ENCODE results near the gene PDHB. TPM values are rescaled to one million over a fixed set of nuclear protein-coding genes. Genes with fewer than 3 reads are reported as not detected.

Gene PDHB
- polyA plus RNA-seq, 3 donors, result 95.7 to 118 (median 118) TPM

DNA sequence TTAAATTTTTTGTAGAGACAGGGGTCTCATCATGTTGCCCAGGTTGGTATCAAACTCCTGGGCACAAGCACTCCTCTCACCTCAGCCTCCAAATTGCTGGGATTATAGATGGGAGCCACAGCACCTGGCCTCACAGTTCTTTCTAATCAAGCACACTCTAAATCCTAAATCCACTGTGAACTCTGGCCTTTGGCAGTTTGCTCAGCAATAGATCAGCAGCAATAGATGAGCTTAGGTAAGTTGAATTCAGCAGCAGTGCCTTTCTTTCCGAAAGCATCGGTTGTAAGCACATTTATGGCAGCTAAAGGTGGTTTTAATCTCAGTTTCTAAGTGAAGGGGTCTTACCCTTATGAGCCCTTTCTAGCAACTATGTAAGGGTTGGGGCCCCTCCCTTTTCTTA lies 16.6 kb downstream of the PDHB start:
- DNase-seq (ENCODE audit: extremely low read depth in 1 of 11, low read depth in 9 of 11, low spot score in 4 of 11), result no peak

DNA sequence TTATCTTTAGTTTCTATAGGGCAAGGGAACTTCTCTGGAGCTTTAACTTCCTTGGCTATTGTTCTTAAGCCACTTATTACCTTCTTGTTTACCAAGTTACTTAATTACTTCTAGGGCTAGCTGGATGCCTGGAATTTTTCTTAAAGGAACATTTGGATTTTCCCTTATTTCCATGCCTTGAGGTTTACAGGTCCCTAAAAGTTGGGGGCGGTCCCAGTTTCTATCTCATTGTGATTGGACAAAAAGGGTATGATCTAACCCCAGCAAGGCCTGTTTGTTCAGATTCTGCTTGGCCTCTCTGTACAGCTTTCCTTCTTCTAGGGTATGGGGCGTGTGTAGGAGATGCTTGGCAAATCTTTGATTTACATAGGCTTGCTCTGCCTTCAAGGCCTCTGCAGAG lies 17.4 kb downstream of the PDHB start:
- no peak for DNase-seq (ENCODE audit: extremely low read depth in 1 of 11, low read depth in 9 of 11, low spot score in 4 of 11)

DNA sequence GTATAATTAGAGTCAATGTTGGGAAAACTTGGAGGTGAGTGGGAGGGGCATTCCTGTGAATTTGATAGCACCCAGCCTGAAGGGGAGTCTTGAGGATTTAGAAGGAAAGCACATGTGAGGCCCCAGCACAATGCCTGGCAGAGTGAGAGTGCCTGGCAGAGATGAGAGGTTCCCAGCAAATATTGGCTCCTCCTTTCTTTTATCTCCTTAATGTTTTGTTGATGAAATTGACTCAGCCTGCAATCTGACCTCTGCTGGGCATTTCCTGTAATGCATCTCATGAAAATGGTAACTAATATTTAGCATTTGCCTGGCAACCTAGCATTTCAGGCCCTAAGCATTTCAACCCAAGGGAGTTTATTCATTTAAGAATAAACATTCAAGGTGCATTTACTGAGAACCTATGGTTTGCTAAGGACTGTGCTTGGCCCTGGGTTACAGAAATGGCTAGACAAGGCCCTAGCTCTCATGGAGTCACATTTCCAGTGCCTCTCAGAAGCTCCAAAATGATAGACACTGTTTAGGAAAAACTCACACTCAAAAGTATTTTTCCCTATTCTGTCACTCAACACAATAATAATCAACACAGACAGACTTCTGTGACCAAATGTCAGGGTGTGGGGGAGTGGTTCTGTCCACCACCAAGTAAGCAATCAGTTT lies 19.0 kb downstream of the PDHB start:
- DNase-seq (ENCODE audit: extremely low read depth in 1 of 11, low read depth in 9 of 11, low spot score in 4 of 11), result peak in 7 of 11 donors; percentile 27 to 56 (median 47)

DNA sequence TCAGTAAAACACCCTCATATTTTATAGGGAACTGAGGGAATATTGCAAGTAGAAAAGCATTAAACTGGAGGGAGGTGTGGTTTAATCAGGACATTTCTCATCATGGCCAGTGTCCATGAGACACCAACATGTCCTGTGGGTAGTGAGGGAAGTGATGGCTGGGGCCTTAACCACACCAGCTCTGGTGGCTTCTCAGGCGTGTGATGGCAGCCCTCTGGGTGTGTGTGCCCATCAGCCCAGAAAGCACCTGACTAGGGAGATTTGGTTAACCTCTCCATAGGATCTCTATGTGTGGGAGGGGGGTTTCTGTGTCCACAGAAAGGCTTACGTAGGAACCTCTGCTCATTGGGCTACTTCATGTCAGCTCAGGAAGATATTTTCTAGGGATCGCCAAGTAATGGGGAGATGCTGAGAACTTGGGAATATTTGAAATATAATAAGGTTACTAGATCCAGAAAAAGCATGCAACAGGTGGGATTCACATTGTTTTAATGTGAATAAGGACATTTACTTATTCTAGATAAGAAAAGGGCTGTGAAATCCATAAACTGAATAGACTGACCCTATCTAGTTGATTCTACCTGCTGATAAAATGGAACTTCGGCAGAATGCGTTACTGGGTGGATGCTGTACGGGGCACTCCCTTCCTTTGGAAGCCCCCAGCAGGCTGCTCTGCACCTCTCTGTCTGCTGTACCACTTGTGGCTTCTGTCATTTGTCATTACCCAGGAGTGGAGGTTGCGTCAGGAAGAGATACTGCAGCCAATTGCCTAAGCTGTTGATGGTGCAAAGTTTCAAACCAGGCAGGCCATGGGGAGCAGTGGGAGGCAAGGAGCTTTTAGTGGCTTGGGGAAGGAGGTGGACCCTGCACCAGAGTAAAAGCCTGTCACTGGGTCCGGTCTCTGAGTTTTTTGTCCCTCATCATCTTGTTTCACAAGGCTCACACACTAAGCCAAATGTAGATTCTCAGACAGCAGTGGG lies 21.5 kb downstream of the PDHB start:
- DNase-seq (ENCODE audit: extremely low read depth in 1 of 11, low read depth in 9 of 11, low spot score in 4 of 11), result no peak

DNA sequence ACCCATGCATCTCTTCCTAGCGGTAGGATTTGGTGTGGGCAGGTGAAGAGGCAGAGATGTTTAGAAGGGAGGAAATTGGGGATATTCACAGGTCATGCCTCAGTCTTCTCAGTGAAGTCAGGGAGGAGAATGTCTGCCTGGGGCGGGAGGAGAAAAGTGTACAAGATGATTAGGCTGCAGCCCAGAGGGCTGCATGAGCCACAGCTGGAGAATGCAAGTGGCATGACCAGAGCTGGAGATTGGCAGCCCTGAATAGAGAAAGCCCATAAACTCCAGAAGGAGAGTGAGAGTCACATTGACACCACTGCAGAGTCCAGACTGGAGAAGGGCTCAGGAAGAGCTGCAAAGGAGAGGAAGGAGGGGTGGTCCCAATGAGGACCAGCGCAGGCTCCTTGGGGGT lies 22.6 kb downstream of the PDHB start:
- DNase-seq (ENCODE audit: extremely low read depth in 1 of 11, low read depth in 9 of 11, low spot score in 4 of 11), result no peak

DNA sequence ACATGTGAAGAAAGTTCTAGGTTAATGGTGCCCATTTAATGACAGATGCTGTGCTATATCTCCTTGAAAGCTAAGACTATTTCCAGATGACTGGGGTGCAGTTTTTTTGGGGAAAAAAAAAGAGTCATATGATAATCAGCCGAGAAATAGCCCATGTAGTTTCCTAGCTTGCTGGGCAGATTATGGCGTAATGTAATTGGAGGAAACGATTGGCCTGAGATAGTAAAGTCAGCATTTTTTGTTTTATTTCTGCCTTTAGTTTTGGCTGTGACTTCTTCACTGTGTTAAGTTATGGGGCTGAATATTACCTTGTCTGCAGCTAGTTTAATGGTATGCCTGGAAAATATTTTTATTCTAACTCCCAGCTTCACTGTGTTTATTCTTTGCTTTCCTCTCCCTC lies 24.0 kb downstream of the PDHB start:
- DNase-seq (ENCODE audit: extremely low read depth in 1 of 11, low read depth in 9 of 11, low spot score in 4 of 11), result no peak

DNA sequence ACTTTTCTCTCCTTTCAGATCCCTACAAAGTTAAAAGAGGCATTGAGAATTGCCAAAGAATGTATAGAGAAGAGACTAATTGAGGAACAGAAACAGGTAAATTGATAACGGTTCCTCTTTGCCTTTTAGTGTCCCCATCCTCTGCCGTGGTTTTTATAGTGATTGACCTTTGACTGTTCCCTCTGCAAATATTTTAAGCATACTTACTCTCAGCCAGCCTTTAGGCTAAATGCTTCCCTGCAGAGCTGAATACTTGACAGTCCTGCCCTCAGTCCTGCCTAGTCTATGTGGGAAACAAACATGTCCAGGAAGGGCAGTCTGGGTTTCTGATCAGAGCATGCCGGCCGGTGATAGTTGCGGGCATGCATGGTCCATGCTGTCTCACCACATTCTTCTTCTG lies 24.7 kb downstream of the PDHB start:
- no peak for DNase-seq (ENCODE audit: extremely low read depth in 1 of 11, low read depth in 9 of 11, low spot score in 4 of 11)

DNA sequence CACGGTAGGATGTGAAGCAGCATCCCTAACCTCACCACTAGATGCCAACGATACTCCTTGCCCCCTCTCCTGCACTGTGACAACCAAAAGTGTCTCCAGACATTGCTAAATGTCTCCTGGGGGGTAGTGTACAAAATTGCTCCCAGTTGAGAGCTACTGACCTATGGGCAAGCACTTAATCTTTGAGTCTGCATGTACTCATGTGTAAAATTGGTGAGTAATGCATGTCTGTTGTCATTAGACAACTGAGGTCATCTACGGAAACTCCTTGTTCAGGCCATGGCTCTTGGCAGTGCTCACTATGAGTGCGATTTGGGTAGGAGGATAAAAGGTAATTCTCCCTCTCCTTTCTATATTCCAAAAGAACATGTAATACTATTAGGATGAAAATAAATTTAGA lies 29.2 kb downstream of the PDHB start:
- DNase-seq (ENCODE audit: extremely low read depth in 1 of 11, low read depth in 9 of 11, low spot score in 4 of 11), result no peak

DNA sequence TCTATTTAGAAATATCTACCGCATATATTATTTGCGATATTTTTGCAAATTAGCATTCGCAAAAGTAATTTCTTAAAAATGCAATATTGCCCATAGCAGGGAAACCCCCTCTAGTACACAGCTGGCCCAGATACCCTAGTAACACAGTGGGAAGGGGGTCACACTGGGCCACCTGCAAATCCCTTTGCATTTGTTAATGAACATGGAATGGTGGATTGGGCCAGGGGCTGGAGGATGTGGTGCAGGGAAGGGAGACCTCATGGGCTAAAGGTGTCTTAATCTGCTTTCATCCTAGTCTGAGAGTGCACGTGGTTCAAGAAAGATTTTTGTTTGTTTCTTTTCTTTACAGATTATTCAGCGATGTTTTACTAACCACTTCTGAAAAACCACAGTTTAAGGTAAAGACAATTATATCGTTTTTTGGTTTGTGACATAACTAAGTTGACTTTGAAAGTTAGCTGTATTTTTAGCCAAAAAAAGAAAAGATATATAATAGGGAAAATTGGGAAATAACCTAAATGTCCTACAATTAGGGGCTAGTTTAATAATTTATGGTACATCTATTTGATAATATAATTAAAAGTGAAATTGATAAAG lies 30.0 kb downstream of the PDHB start:
- no peak for DNase-seq (ENCODE audit: extremely low read depth in 1 of 11, low read depth in 9 of 11, low spot score in 4 of 11)

DNA sequence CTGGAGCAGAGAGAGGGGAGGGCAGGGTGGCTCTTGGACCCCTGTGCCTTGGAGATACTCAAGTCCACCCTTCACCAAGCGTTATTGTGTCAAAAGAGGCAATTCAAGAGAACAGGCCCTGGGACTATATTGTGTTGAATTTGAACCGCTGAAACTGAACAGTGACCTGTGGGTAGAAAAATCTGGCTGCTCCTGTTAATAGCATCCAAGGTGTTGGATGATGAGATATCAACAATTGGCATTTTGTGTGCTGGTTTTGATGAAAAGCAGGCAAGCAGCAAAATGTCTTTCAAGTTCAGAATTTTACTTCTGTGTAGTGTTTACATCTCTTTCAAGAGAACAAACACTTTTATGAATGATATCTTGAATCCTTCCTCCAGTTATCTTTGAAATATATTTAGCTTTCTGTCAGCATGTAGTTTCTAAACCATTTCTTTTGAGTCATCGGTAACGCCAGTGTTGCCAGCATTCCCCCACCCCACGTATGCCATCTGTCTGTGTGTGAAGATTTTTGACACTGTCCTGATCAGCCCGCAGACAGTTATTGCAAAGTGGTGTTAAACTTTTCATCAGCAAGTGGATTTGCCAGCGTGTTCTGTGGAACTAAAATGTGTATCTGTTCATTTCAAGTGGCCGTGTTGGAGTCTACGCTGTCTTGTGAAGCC lies 34.8 kb downstream of the PDHB start:
- DNase-seq (ENCODE audit: extremely low read depth in 1 of 11, low read depth in 9 of 11, low spot score in 4 of 11), result no peak

DNA sequence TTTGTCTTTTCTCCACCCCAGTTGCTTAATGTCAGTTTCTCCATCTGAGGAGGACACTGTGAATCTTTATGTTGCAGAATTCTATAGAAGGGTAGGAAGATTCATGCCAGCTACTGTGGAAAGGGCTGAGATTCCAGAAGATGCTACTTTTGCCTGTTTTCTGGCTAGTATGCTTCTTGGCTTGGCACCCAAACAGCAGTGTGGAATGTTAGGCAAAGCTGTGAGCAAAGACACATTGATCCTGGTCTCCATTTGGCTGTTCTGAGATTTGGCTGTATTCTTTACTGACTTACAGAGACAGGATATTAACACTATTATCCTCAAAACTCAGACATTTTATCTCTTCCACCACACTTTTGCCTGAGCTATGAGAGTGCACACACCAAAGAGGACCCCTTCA lies 39.3 kb downstream of the PDHB start:
- no peak for DNase-seq (ENCODE audit: extremely low read depth in 1 of 11, low read depth in 9 of 11, low spot score in 4 of 11)

DNA sequence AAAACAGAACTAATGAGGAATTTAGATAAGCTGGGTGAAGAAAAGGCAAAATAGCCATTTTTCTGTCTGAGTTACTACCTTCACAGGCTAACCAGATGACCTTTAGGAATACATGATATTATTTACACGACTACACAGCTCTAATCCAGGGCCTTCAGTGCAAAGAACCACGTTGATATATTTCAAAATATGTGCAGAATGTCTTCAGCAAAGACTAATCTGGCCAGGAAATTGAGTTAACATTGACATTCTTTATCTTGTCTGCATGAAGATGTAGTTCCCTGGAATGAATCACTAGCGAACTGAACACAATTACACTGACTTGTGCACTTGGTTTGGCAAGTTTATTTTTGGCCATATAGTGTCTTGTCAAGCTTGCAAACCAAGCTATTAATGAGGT lies 41.5 kb downstream of the PDHB start:
- no peak for DNase-seq (ENCODE audit: extremely low read depth in 1 of 11, low read depth in 9 of 11, low spot score in 4 of 11)

DNA sequence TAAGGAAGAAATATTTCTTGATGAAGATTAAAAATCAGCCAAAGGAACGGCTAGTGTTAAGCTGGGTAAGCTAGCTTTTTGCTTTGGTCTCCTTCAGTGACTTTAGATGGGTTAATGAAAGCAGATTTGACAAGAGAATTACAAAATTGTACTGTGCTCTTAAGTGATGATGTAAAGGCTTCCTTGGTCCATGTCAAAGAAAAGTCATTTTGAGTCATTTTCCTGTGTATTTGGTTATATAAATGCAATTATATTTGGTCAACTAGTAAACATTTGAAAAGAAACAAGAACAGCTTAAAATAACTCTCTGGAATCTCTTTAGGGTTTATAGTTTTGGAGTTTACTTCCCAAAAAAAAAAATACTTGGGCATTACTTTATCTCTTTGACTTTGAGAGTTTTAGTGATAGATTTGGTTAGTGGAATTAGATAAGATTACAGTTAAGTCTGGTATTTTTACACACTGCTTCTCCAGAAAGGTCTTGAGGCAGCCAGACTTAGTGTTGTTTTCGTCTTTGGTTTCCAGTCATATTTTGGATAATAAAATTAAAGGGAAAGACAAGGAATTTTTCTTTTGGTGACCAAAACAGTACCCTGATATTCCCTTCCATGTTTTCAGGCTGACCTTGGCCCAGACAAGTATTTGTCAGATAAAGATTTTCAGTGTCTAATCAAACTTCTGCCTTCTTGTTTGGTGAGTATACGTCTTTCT lies 42.3 kb downstream of the PDHB start:
- DNase-seq (ENCODE audit: extremely low read depth in 1 of 11, low read depth in 9 of 11, low spot score in 4 of 11), result no peak

DNA sequence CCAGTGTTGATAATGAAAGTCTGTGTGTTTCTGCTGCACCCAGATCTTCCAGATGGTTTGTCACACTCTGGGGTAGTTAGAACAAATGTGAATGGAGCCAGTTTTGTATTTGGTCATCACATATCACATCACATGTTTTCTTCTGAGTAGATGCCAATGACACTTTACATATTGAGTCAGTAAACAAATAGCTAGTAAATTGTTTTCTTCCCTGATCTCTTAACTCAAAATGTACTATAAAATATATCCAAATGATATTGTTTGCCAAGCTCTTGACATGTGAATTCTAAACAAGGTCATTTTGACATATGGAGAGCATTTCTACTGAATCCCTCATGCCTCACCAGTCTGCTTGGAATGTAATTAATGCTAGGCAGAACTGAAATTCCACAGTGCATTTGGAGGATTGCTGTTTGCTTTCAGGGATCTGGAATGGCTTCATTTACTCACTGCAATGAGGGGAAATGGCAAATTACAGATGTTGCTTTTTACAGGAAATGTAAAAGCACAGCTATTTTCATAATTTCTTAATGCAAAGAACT lies 45.0 kb downstream of the PDHB start:
- peak in 3 of 11 donors; percentile 54 to 72 (median 63) for DNase-seq (ENCODE audit: extremely low read depth in 1 of 11, low read depth in 9 of 11, low spot score in 4 of 11)

DNA sequence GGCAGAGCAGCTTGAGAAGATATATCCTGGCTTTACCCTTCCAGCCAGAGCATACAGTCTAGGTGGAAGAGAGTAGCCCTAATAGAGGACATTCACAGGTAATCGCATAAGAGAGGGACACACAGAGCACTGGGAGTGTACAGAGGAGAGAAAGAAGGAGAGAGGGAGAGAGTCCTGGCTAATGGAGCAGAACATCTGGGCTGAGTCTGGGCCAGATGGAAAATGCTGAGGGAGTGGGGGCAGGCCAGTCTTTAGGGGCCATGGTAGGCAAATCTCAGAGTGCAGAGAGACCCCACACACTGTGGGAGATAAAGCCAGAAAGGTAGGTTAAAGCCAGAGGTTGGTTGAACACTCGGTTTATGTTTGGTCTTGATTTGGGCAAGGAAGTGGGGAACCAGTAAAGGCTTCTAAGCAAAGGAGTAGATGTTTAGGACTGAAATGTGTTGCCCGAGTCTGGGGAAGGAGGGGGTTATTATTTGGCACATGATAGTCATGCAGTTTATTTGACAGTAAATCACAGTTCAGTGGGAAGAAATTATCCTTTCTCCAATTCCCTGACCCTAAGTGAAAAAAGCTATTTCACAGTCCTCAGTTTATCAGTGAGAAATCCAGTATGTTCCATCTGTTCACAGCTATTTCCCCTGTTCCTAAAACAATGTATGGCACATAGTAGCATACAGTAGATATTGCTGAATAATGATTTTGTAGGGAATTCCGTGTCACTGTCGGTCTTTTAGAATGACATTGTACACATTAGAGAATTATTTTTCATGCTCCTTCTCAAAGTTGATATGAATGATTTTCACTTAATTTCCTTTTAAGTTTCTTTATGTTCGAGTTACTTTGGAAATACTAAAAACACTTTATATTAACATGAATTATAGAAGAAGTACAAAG lies 45.7 kb downstream of the PDHB start:
- DNase-seq (ENCODE audit: extremely low read depth in 1 of 11, low read depth in 9 of 11, low spot score in 4 of 11), result no peak

DNA sequence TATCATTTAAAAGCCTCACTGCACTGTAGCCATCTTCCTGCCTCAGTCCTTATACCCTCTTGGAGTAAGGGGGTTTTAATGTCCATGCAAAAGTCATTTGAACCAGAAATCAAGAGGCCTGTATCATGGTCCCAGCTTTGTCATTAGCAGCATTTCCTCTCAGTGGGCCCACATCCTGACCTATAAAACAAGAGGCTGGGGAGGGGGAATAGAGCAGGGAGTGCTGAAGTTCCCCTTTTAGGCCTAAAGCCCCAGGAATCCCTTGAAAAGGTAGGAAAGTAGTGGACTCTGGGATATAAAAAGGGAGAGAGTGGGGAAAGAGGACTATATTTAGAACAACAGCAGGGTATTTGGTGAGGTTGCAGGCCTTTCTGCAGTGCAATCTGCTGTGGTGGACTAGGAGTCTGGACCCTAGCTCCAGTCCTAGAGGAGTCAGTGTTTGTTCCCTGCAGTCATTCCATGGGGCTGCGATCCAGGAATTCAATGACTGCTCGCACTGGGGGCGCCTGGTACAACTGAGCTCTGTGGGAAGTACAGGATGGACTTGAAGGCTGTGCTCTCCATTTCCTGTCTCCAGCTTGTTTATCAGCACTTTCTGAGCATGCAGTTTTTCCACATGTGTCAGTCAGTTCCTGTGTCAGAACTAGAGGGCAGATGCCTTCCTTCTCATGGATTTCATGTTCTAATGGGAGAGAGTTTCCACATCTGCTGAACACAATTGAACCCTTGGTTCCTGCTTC lies 46.8 kb downstream of the PDHB start:
- no peak for DNase-seq (ENCODE audit: extremely low read depth in 1 of 11, low read depth in 9 of 11, low spot score in 4 of 11)

Measured in renal cortex interstitium (tissue), 11 donors.